ENCODE measurements around the gene COX4I1.

The COX4I1 gene

GRCh38 chr16:85840801-85841200, 41.3 kb downstream of the COX4I1 start:
- H3K4me3 ChIP-seq (ENCODE audit: low read length): no peak overlapping the region
- no peak for TF ChIP-seq CTCF (conservative IDR thresholded peaks at IDR 0.05; ENCODE audit: low read length)
- no peak for DNase-seq (ENCODE audit: low read depth)

GRCh38 chr16:85842435-85842834, 42.9 kb downstream of the COX4I1 start:
- DNase-seq (ENCODE audit: low read depth): no peak
- H3K4me3 ChIP-seq (ENCODE audit: low read length): no peak overlapping the region
- TF ChIP-seq CTCF (conservative IDR thresholded peaks at IDR 0.05; ENCODE audit: low read length): no peak

- TF ChIP-seq CTCF (conservative IDR thresholded peaks at IDR 0.05; ENCODE audit: low read length): no peak
- no peak for DNase-seq (ENCODE audit: low read depth)
- H3K4me3 ChIP-seq (ENCODE audit: low read length): no peak overlapping the region
Observed at GRCh38 chr16:85842848-85843247, 43.4 kb downstream of the COX4I1 start.

GRCh38 chr16:85843471-85844168, 44.1 kb downstream of the COX4I1 start:
- DNase-seq (ENCODE audit: low read depth): no peak
- no peak for TF ChIP-seq CTCF (conservative IDR thresholded peaks at IDR 0.05; ENCODE audit: low read length)
- no peak overlapping the region for H3K4me3 ChIP-seq (ENCODE audit: low read length)

GRCh38 chr16:85844169-85844481, 44.6 kb downstream of the COX4I1 start:
- no peak for TF ChIP-seq CTCF (conservative IDR thresholded peaks at IDR 0.05; ENCODE audit: low read length)
- no peak overlapping the region for H3K4me3 ChIP-seq (ENCODE audit: low read length)
- DNase-seq (ENCODE audit: low read depth): no peak

GRCh38 chr16:85844786-85845185, 45.3 kb downstream of the COX4I1 start:
- no peak for DNase-seq (ENCODE audit: low read depth)
- no peak overlapping the region for H3K4me3 ChIP-seq (ENCODE audit: low read length)
- no peak for TF ChIP-seq CTCF (conservative IDR thresholded peaks at IDR 0.05; ENCODE audit: low read length)

- TF ChIP-seq CTCF (conservative IDR thresholded peaks at IDR 0.05; ENCODE audit: low read length): no peak
Observed at GRCh38 chr16:85845266-85845665, 45.8 kb downstream of the COX4I1 start.

More at GRCh38 chr16:85845266-85845665, 45.8 kb downstream of the COX4I1 start:
- no peak overlapping the region for H3K4me3 ChIP-seq (ENCODE audit: low read length)
- no peak for DNase-seq (ENCODE audit: low read depth)

Measured in AG10803 (cell line).